Measurements from ENCODE around the gene MLLT6. TPM values are rescaled to one million over a fixed set of nuclear protein-coding genes. Genes with fewer than 3 reads are reported as not detected.

The MLLT6 gene
- total RNA-seq, 1 donor from 2014 or later = 20.9 TPM

- no peak for FAIRE-seq
- Histone ChIP-seq H3K4me1 (ENCODE audit: insufficient read depth, low read length) (peaks cover 45% of the 10 kb centered on the region), H3K9ac (ENCODE audit: low read length) (peak overlapping the region; percentile 8), H3K9me3 (ENCODE audit: insufficient read depth, low read depth, low read length) (no peaks in the 10 kb centered on the region), H3K27ac (ENCODE audit: low read depth, low read length) (no peak overlapping the region), H3K27me3 (ENCODE audit: insufficient read depth, low read length) (no peaks in the 10 kb centered on the region), H4K20me1 (ENCODE audit: insufficient read depth, low read length) (peaks cover 33% of the 10 kb centered on the region), H2AFZ (ENCODE audit: low read depth, low read length) (peak overlapping the region; percentile 12), H3K4me2 (ENCODE audit: low read length) (peak overlapping the region; percentile 92), H3K4me3 (ENCODE audit: insufficient read depth, low read depth, low read length) (peak overlapping the region; percentile 61), H3K79me2 (ENCODE audit: insufficient read depth, low read length) (peaks cover 55% of the 10 kb centered on the region), H3K36me3 (ENCODE audit: insufficient read depth, low read length) (peaks cover 5% of the 10 kb centered on the region)
- peaks cover 3% of the 10 kb centered on the region for H3K36me3 Mint-ChIP-seq (ENCODE audit: low read depth, unreplicated experiment)
- peaks cover 23% of the 10 kb centered on the region for H3K4me1 Mint-ChIP-seq (ENCODE audit: low read depth, unreplicated experiment)
- no peaks in the 10 kb centered on the region for H3K27me3 Mint-ChIP-seq (ENCODE audit: low read depth, unreplicated experiment)
- DNase-seq (ENCODE audit: low read depth) = no peak
- peak overlapping the region; percentile 92 for H3K27ac Mint-ChIP-seq (ENCODE audit: unreplicated experiment)
- H3K4me3 Mint-ChIP-seq (ENCODE audit: unreplicated experiment) = peak overlapping the region; percentile 99
- TF ChIP-seq EZH2 (IDR thresholded peaks at IDR 0.05; ENCODE audit: insufficient read depth, low read length) = no peak
- no peak for TF ChIP-seq CTCF (IDR thresholded peaks at IDR 0.05; ENCODE audit: insufficient read depth, low read depth, low read length)
- peaks cover 2% of the 10 kb centered on the region for H3K9me3 Mint-ChIP-seq (ENCODE audit: unreplicated experiment)
These were observed 45.4 kb downstream of the MLLT6 start for GRCh38 chr17:38750312-38751121.

- Histone ChIP-seq H3K4me1 (ENCODE audit: insufficient read depth, low read length) (peaks cover 38% of the 10 kb centered on the region), H3K36me3 (ENCODE audit: insufficient read depth, low read length) (peaks cover 12% of the 10 kb centered on the region), H3K9me3 (ENCODE audit: insufficient read depth, low read depth, low read length) (no peaks in the 10 kb centered on the region), H3K4me3 (ENCODE audit: insufficient read depth, low read depth, low read length) (peak overlapping the region; percentile 61), H3K4me2 (ENCODE audit: low read length) (peak overlapping the region; percentile 92), H3K27me3 (ENCODE audit: insufficient read depth, low read length) (no peaks in the 10 kb centered on the region), H3K9ac (ENCODE audit: low read length) (peak overlapping the region; percentile 8), H2AFZ (ENCODE audit: low read depth, low read length) (peak overlapping the region; percentile 12), H3K27ac (ENCODE audit: low read depth, low read length) (no peak overlapping the region), H3K79me2 (ENCODE audit: insufficient read depth, low read length) (peaks cover 50% of the 10 kb centered on the region), H4K20me1 (ENCODE audit: insufficient read depth, low read length) (peaks cover 31% of the 10 kb centered on the region)
- peaks cover 6% of the 10 kb centered on the region for H3K36me3 Mint-ChIP-seq (ENCODE audit: low read depth, unreplicated experiment)
- FAIRE-seq = no peak
- DNase-seq (ENCODE audit: low read depth) = no peak
- peaks cover 2% of the 10 kb centered on the region for H3K9me3 Mint-ChIP-seq (ENCODE audit: unreplicated experiment)
- peak overlapping the region; percentile 92 for H3K27ac Mint-ChIP-seq (ENCODE audit: unreplicated experiment)
- H3K27me3 Mint-ChIP-seq (ENCODE audit: low read depth, unreplicated experiment) = no peaks in the 10 kb centered on the region
- peak overlapping the region; percentile 99 for H3K4me3 Mint-ChIP-seq (ENCODE audit: unreplicated experiment)
- no peak for TF ChIP-seq EZH2 (IDR thresholded peaks at IDR 0.05; ENCODE audit: insufficient read depth, low read length)
- TF ChIP-seq CTCF (IDR thresholded peaks at IDR 0.05; ENCODE audit: insufficient read depth, low read depth, low read length) = no peak
- peaks cover 16% of the 10 kb centered on the region for H3K4me1 Mint-ChIP-seq (ENCODE audit: low read depth, unreplicated experiment)
These were observed 46.2 kb downstream of the MLLT6 start for GRCh38 chr17:38751144-38751807.

All from astrocyte (in vitro differentiated cells and primary cell).